HL-60 (cell line): Measurements from ENCODE around the gene GRID2.

Source experiments
- DNase-seq, 2 experiments: peaks; one replicate each; pipeline ENCODE4 v3.0.0-alpha.2; 2010 to 2020; ENCODE audit warnings: low read depth in 1 of 2, low spot score in 1 of 2
- H3K27ac ChIP-seq: fragments of 250-450 bp; sonication (Bioruptor Pico); replicated peaks from 2 replicates; pipeline ENCODE4 v1.5.1; 2020; ENCODE audit warnings: mild to moderate bottlenecking, moderate library complexity
- H3K27me3 ChIP-seq: fragments of 250-450 bp; sonication (Bioruptor Pico); 2 replicates; pipeline ENCODE4 v1.5.1; 2021; ENCODE audit warnings: mild to moderate bottlenecking, moderate library complexity; ENCODE audit not compliant: insufficient read depth, poor library complexity, severe bottlenecking
- H3K4me3 ChIP-seq: replicated peaks from 2 replicates; pipeline ENCODE4 v1.5.1; 2011; ENCODE audit warnings: mild to moderate bottlenecking, control low read depth, low read length; ENCODE audit not compliant: insufficient read depth
- CTCF ChIP-seq: IDR thresholded peaks from one replicate; pipeline ENCODE4 v1.5.1; 2011; ENCODE audit warnings: low read length, control low read depth, inconsistent platforms; ENCODE audit not compliant: insufficient read depth
- GABPA ChIP-seq: IDR thresholded peaks from 2 replicates; pipeline ENCODE4 v1.6.1; 2012; ENCODE audit warnings: low read depth
- POLR2AphosphoS5 ChIP-seq: IDR thresholded peaks from 2 replicates; pipeline ENCODE4 v1.6.1; 2012; ENCODE audit warnings: low read depth
- SPI1 ChIP-seq: IDR thresholded peaks from 2 replicates; pipeline ENCODE4 v1.6.1; 2012; ENCODE audit warnings: low read depth, mild to moderate bottlenecking, borderline replicate concordance
- TF ChIP-seq, protein P1 (sequence below): IDR thresholded peaks from 2 replicates; pipeline ENCODE4 v1.6.1; 2012; ENCODE audit warnings: low read depth; ENCODE audit not compliant: insufficient replicate concordance

The GRID2 gene

DNA sequence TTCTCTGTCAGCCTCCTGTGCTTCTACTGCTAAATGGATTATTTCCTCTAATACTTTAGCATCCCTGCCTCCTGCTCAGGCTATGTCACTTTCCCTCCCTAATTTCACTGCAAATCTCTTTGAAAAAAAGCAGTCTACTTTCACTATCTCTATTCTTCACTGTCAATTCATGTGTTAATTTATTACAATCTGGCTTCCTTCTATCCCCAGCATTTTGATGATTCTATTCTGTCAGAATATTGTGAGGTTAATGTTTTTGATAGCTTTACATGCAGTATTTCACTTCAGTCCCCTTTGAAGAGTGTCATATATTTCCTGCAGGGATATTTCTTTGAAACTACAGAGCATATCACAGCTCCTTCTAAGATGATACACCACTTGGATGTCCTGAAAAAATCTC lies 203.2 kb downstream of the GRID2 start:
- TF ChIP-seq GABPA (no peak), SPI1 (no peak), POLR2AphosphoS5 (no peak)
- TF ChIP-seq, protein P1, sequence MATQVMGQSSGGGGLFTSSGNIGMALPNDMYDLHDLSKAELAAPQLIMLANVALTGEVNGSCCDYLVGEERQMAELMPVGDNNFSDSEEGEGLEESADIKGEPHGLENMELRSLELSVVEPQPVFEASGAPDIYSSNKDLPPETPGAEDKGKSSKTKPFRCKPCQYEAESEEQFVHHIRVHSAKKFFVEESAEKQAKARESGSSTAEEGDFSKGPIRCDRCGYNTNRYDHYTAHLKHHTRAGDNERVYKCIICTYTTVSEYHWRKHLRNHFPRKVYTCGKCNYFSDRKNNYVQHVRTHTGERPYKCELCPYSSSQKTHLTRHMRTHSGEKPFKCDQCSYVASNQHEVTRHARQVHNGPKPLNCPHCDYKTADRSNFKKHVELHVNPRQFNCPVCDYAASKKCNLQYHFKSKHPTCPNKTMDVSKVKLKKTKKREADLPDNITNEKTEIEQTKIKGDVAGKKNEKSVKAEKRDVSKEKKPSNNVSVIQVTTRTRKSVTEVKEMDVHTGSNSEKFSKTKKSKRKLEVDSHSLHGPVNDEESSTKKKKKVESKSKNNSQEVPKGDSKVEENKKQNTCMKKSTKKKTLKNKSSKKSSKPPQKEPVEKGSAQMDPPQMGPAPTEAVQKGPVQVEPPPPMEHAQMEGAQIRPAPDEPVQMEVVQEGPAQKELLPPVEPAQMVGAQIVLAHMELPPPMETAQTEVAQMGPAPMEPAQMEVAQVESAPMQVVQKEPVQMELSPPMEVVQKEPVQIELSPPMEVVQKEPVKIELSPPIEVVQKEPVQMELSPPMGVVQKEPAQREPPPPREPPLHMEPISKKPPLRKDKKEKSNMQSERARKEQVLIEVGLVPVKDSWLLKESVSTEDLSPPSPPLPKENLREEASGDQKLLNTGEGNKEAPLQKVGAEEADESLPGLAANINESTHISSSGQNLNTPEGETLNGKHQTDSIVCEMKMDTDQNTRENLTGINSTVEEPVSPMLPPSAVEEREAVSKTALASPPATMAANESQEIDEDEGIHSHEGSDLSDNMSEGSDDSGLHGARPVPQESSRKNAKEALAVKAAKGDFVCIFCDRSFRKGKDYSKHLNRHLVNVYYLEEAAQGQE, result no peak
- H3K4me3 ChIP-seq, result no peak overlapping the region
- H3K27ac ChIP-seq, result no peak overlapping the region
- DNase-seq, result no peak
- no peaks in the 10 kb centered on the region for H3K27me3 ChIP-seq

DNA sequence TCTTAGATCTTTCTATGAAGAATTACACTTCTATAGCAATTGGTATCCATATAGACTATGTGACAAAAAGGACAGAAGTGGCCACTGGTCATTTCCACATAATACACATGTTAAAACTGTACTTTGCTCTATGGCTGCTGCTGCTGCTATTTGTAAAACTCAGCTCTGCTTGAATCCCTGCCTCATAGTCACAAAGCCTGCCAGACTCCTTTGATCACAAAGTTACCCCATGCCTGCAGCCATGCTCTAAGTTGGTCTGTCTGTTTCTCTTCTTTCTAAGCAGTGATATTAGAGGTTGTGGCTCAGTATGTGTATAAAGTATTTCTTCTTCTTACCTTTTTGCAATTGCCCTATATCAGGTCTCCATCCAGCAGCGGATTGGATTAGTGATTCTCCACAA lies 210.9 kb downstream of the GRID2 start:
- Histone ChIP-seq H3K27ac (no peak overlapping the region), H3K27me3 (no peaks in the 10 kb centered on the region), H3K4me3 (no peak overlapping the region)
- TF ChIP-seq POLR2AphosphoS5 (no peak), CTCF (no peak), SPI1 (no peak), GABPA (no peak)
- TF ChIP-seq, protein P1, result no peak
- DNase-seq, result no peak

- Histone ChIP-seq H3K27ac (no peak overlapping the region), H3K4me3 (no peak overlapping the region), H3K27me3 (no peaks in the 10 kb centered on the region)
- TF ChIP-seq GABPA (no peak), CTCF (no peak), POLR2AphosphoS5 (no peak), SPI1 (no peak)
- TF ChIP-seq, protein P1, result no peak
- DNase-seq, result no peak
Measured at GRCh38 chr4:92516450-92516849, 212.7 kb downstream of the GRID2 start.
